ENCODE measurements around the gene ENTPD7.

Gene ENTPD7

DNA sequence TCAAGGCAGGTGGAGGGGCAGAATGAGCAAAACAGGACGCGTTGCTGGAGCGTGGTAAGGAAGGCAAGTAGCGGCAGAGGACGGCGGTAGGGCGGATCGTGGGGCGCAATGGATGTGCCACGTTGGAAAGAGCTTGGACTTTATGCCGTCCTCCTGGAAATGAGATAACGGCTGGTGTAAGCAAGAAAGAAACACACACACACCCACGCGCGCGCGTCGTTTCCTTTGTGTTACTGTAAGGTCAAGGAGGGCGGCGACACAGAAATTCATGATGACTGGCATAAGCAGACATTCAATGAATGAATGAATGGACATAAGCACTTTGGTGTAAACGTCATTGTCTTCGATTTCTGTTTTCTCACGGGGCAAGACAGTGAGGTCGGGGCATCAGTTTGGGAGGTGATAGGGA, 683 bp upstream of the ENTPD7 start:
- in situ Hi-C loops (cut with MboI; ENCODE audit: low sequenced_read_pairs, unreplicated experiment): no loop called here
- no peak for DNase-seq (ENCODE audit: low spot score)
- TF ChIP-seq CTCF (IDR thresholded peaks at IDR 0.05; ENCODE audit: borderline replicate concordance, control extremely low read depth, extremely low read depth, insufficient read depth, missing control alignments): no peak

DNA sequence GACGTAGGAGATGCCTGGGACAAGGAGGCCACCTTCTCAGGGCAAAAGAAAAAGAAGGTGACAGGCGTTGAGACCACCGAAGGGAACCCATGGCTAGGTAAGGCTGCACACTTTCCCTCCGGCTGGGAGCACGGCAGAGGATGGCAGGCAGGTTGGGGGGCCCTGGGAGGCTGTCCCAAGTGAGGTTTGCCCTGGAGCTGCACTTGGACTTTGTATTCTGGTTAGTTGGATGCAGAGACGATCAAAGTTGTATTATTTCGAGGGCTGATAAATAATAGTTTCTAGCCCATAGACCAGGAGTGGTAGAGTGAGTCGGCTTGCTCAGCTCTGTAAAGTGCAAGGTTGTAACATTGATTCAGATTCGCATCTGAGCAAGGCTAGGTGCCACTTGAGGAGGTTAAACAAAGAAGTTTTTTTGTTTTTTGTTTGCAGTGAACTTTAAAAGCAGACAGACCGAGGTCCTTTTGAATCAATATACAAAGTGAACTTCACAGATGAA, 608 bp downstream of the ENTPD7 start:
- DNase-seq (ENCODE audit: low spot score): no peak

GRCh38 chr10:99660662-99661376, 1.5 kb downstream of the ENTPD7 start:
- DNase-seq (ENCODE audit: low spot score): no peak
- TF ChIP-seq CTCF (IDR thresholded peaks at IDR 0.05; ENCODE audit: borderline replicate concordance, control extremely low read depth, extremely low read depth, insufficient read depth, missing control alignments): no peak
- in situ Hi-C loops (cut with MboI; ENCODE audit: low sequenced_read_pairs, unreplicated experiment): no loop called here

More for the DNA sequence above, 608 bp downstream of the ENTPD7 start:
- TF ChIP-seq CTCF (IDR thresholded peaks at IDR 0.05; ENCODE audit: borderline replicate concordance, control extremely low read depth, extremely low read depth, insufficient read depth, missing control alignments): no peak
- in situ Hi-C loops (cut with MboI; ENCODE audit: low sequenced_read_pairs, unreplicated experiment): no loop called here

- no peak for DNase-seq (ENCODE audit: low spot score)
- in situ Hi-C loops (cut with MboI; ENCODE audit: low sequenced_read_pairs, unreplicated experiment): no loop called here
- TF ChIP-seq CTCF (IDR thresholded peaks at IDR 0.05; ENCODE audit: borderline replicate concordance, control extremely low read depth, extremely low read depth, insufficient read depth, missing control alignments): no peak
Measured at GRCh38 chr10:99661377-99661763, 2.1 kb downstream of the ENTPD7 start.

GRCh38 chr10:99665304-99665703, 6.0 kb downstream of the ENTPD7 start:
- TF ChIP-seq CTCF (IDR thresholded peaks at IDR 0.05; ENCODE audit: borderline replicate concordance, control extremely low read depth, extremely low read depth, insufficient read depth, missing control alignments): no peak
- in situ Hi-C loops (cut with MboI; ENCODE audit: low sequenced_read_pairs, unreplicated experiment): no loop called here
- no peak for DNase-seq (ENCODE audit: low spot score)

GRCh38 chr10:99667108-99667751, 7.9 kb downstream of the ENTPD7 start:
- no peak for DNase-seq (ENCODE audit: low spot score)
- TF ChIP-seq CTCF (IDR thresholded peaks at IDR 0.05; ENCODE audit: borderline replicate concordance, control extremely low read depth, extremely low read depth, insufficient read depth, missing control alignments): no peak
- in situ Hi-C loops (cut with MboI; ENCODE audit: low sequenced_read_pairs, unreplicated experiment): no loop called here

Measured in GM13976 (cell line).